ENCODE measurements around the gene OLA1.

OLA1 gene

DNA sequence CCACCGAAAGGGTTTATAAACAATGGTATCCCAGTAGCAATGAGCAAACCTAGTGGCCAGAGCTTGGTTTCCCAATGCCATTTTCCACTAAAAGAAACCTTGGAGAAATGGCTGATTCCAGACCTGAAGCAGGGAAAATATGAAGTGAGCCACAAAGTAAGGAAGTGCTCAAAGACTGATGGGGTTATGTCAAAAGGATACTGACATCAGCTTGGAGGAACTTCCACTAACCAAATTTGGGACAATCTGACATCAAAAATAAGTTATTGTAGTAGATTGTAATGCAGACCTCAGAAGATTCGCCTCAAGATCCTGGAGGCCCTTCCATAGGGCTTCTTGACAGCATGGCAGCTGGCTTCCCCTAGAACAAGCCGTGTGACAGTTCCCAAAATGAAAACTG, 203.8 kb downstream of the OLA1 start:
- TF ChIP-seq, protein P1, sequence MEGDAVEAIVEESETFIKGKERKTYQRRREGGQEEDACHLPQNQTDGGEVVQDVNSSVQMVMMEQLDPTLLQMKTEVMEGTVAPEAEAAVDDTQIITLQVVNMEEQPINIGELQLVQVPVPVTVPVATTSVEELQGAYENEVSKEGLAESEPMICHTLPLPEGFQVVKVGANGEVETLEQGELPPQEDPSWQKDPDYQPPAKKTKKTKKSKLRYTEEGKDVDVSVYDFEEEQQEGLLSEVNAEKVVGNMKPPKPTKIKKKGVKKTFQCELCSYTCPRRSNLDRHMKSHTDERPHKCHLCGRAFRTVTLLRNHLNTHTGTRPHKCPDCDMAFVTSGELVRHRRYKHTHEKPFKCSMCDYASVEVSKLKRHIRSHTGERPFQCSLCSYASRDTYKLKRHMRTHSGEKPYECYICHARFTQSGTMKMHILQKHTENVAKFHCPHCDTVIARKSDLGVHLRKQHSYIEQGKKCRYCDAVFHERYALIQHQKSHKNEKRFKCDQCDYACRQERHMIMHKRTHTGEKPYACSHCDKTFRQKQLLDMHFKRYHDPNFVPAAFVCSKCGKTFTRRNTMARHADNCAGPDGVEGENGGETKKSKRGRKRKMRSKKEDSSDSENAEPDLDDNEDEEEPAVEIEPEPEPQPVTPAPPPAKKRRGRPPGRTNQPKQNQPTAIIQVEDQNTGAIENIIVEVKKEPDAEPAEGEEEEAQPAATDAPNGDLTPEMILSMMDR (IDR thresholded peaks at IDR 0.05; ENCODE audit: borderline replicate concordance, insufficient read depth, low read depth, low read length), result no peak
- H3K4me3 ChIP-seq (ENCODE audit: low read depth, low read length), result no peak overlapping the region

DNA sequence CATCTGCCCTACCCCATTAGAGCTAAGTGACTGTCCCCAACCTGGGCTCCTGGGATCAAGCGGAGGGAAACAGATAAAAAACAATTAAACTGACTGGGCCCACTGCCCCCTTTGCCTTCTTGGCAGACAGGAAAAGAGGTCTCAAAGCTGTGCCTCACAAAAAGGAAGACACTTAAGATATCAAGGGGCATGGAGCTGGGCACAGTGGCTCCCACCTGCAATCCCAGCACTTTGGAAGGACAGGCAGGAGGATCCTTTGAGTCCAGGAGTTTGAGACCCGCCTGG, 208.0 kb downstream of the OLA1 start:
- H3K4me3 ChIP-seq (ENCODE audit: low read depth, low read length), result no peak overlapping the region
- TF ChIP-seq, protein P1 (IDR thresholded peaks at IDR 0.05; ENCODE audit: borderline replicate concordance, insufficient read depth, low read depth, low read length), result no peak

DNA sequence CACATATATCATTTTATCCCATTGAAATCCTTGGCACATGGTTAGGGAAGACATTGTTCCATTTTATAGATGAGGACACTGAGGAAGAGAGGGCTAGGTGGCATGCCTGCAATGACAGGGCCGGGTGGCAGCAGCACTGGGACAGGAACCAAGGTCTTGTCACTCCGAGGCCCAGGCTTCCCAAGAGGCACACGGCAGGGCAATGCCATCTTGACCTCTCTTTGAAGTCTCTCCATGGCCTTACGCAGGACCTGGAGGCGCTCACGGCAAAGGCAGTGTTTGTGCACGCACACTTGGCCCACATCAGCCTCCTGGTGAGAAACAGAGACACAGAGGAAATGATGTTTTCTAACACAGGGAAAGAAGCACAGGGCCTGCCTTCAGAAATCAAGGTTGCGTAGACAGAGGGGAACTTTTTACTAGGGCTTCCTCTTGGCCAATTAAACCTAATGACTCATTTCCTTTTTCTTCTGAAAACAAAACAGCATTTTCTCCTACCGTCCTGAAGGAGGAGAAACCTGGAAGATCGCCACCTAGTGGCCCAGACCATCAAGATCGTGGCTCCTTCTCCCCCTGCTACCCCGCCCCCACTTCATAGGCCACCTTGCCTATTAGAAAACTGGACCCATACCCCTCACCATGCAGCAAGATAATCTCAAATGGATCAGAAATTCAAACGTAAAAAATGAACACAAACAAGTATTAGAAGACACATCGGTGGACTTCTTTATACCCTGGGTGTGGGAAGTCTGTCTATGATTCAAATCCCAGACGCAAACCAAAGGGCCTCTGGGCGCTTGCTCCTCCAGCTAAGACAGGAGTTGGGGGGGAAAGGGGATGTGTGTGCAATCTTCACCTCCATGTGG, 208.5 kb downstream of the OLA1 start:
- TF ChIP-seq, protein P1 (IDR thresholded peaks at IDR 0.05; ENCODE audit: borderline replicate concordance, insufficient read depth, low read depth, low read length), result peak; percentile 80
- H3K4me3 ChIP-seq (ENCODE audit: low read depth, low read length), result no peak overlapping the region

DNA sequence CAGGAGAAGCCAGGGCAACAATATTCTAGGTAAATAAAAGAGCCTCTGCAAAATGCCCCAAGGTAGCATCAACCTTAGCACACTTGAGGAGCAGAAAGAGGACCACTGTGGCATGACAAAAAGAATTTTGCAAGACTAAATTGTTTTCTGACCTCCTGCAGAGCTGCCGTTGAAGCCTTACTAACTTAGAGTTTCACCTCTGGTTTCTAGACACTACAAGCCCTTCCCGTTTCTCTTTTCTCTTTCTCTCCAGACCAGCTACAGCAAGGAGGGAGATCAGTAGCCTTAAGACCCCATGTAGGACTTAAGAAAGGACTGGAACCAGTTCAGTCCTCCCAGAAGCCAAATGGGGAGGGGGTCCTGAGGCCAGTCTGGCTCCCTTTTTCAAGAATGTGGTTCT, 209.9 kb downstream of the OLA1 start:
- TF ChIP-seq, protein P1 (IDR thresholded peaks at IDR 0.05; ENCODE audit: borderline replicate concordance, insufficient read depth, low read depth, low read length), result no peak

DNA sequence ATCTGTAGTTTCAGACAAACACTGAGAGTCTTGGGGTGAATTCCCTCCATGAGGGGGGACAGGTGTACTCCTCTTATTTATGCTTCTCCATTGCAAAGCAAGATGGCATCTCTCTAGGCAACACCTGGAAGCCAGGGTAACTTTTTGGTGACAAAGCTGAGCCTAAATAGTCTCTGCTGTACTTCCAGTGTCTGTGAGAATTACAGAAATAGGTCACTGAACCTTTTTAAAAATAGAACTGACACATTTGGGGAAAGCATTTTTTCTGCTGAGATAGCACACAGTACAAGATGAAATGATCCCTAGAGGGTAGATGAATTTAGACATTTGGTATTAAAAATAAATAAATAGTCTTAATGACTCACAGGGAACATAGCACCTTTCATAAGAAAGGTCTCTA, 211.5 kb downstream of the OLA1 start:
- TF ChIP-seq, protein P1 (IDR thresholded peaks at IDR 0.05; ENCODE audit: borderline replicate concordance, insufficient read depth, low read depth, low read length), result no peak
- no peak overlapping the region for H3K4me3 ChIP-seq (ENCODE audit: low read depth, low read length)

More for the DNA sequence above, 209.9 kb downstream of the OLA1 start:
- no peak overlapping the region for H3K4me3 ChIP-seq (ENCODE audit: low read depth, low read length)

DNA sequence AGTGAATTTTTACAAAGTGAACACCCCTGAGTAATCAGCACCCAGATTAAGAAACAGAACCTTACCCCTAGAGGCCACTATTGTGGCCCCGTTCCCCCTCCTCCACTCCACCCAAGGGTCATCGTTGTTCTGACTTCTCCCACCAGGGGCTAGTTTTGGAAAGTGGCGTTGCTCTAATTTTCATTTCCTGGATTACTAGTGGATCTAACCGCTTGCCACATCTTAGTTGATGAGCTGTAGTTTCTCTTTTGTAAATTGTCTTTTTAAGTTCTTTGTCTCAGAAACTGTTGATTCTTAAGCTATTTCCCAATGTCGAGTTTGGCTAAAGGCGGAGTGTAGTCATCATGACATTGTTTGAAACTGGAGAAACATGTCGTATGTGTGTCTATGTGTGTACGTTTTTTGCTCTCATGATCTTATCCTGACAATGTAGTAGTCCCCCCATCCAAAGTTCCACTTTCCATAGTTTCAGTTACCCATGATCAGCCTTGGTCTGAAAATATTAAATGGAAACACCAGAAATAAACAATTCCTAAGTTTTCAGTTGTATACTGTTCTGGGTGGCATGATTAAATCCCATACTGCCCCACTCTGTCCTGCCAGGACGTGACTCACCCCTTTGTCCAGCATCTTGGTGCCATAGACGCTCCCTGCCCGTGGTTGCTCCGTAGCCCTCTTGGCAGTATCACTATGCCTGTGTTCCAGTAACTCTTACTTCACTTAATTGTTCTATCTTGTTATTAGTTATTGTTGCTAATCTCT, 212.2 kb downstream of the OLA1 start:
- no peak overlapping the region for H3K4me3 ChIP-seq (ENCODE audit: low read depth, low read length)
- TF ChIP-seq, protein P1 (IDR thresholded peaks at IDR 0.05; ENCODE audit: borderline replicate concordance, insufficient read depth, low read depth, low read length), result peak; percentile 29; the same call in 1 of the 2 replicates
